HG02852 (cell line): ENCODE results near the gene DCLK1.

ENCODE experiments used
- ATAC-seq: cut with Tn5 transposase; IDR thresholded peaks from one replicate; pipeline ENCODE4 v1.9.1; 2021; ENCODE audit warnings: mild to moderate bottlenecking, moderate library complexity; ENCODE audit not compliant: unreplicated experiment

DCLK1 gene

DNA sequence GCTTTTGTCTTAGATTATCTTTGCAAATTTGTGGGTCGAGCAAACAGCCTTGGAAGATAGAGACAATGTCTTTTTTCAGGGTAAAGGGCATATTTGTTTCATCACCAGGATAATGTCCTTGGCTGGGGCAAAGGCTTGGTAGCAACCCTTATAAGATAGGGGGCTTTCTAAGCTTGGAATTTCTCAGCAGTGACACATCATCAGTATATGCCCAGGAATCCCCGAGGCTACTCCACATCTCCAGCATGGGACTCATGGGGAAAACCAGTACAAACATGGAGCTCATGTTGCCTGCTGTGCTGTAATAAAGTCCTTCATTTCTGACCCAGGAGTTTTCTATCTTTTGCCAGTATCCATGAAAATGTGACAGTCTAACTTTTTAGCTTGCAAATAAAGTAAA, 77.1 kb downstream of the DCLK1 start:
- no peak for ATAC-seq

- no peak for ATAC-seq
Measured at GRCh38 chr13:36051082-36051481, 80.1 kb downstream of the DCLK1 start.

GRCh38 chr13:36046672-36047071, 84.5 kb downstream of the DCLK1 start:
- ATAC-seq: peak; percentile 93

GRCh38 chr13:36038785-36039555, 92.2 kb downstream of the DCLK1 start:
- ATAC-seq: no peak

DNA sequence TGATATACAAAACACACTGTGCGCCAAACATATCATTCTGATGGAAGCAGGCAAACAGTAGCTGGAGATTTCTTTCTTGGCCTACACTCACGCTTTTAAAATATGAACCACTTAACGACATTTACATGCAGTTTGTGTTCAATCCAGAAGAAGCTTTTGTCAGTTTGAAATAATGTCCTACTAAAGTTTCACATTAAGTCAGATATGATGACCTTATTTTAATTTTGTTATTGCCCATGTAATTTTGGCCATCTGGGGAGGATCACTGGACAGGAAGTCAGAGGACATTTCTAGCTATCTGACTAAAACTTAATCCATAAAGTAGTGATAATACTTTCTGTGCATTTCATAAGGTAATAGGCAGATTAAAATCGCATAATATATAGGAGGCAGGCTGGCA, 98.1 kb downstream of the DCLK1 start:
- no peak for ATAC-seq

- no peak for ATAC-seq
Measured at GRCh38 chr13:36031490-36031889, 99.7 kb downstream of the DCLK1 start.

DNA sequence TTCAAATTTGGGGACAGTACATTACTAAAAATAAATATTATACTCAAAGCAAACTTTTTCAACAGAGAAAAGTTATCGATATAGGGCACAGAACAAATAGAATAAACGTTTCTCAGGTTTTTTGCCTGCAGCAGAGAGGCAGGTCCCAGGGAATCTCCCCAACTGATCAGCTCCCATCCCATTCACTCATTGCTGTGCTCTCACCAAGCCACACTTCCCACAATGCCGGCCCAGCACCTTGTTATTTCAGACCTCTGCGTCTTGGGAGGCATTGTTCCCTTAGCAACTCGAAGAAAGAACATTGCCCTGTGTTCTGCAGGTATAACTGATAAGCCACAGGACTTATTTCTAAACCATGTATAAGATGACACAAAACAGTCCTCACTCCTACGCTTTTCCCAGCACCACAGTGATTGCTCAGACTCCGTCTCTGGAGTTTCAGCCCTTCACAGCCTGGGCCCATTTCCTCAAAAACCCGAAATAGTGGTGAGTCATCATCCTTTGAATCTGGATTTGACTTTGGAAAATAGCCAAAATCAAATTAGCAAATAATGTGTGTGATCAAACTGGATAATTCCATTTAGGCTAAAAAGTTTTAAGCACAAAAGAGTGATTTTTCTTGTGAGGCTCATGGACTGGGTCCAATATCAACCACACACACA, 100.4 kb downstream of the DCLK1 start:
- ATAC-seq: no peak

GRCh38 chr13:36029166-36029565, 102.0 kb downstream of the DCLK1 start:
- no peak for ATAC-seq

- ATAC-seq: no peak
Measured at GRCh38 chr13:36028359-36029025, 102.7 kb downstream of the DCLK1 start.

DNA sequence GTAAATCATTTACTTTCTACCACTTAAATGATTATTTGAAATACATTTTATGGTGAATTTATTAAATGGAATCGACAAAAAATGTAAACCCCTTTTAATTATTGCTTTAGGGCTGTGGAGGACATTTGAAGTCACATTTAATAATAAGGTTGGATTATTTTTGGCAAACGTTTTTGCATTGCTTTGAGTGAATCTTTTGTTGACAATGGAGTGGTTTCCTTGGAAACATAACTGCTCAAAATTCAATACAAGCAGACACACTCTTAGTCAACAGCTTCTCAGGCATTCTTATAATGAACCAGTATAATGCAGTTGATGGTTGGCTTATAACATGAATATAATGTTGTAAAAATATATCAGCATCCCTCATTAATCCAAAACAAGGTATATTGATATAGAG, 104.7 kb downstream of the DCLK1 start:
- no peak for ATAC-seq

DNA sequence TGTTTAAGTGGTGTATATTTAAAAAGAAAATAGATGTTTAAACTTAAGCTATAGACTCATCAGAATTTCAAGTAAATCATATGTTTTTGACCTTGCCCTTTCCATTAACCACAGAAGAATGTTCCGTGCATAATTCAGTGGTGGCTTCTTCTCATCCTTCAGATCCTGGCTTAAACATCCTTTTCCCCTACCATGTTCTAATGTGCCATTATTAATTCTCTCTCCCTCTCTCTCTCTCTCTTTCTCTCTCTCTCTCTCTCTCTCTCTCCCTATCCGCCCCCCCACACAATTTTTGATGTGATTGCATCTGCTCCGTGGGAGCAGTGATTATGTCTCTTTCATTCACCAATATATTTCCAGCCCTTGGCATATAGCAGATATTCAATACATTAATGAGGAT, 116.4 kb downstream of the DCLK1 start:
- ATAC-seq: no peak

- ATAC-seq: no peak
Measured at GRCh38 chr13:36006894-36007675, 124.1 kb downstream of the DCLK1 start.

GRCh38 chr13:36006347-36006746, 124.8 kb downstream of the DCLK1 start:
- no peak for ATAC-seq

DNA sequence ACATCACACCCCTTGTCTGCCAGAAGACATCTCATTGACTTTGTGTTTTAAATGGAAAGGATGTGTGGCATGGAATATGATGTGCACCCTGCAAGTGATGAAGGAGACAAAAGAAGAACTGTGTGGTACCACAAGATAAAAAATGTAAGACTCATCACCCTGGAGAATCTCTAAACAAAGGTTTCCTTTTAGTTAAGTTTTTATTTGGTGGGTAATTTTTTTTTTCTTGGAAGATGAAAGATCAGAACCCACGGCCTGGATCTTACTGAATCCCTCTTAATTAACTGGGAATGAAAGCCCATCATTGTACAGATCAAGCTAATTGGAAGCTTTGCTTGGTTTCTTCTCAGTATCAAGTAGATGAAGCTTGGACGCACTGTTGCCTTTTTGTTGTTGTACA, 129.6 kb downstream of the DCLK1 start:
- ATAC-seq: no peak

- no peak for ATAC-seq
Measured at GRCh38 chr13:36000028-36000427, 131.2 kb downstream of the DCLK1 start.

DNA sequence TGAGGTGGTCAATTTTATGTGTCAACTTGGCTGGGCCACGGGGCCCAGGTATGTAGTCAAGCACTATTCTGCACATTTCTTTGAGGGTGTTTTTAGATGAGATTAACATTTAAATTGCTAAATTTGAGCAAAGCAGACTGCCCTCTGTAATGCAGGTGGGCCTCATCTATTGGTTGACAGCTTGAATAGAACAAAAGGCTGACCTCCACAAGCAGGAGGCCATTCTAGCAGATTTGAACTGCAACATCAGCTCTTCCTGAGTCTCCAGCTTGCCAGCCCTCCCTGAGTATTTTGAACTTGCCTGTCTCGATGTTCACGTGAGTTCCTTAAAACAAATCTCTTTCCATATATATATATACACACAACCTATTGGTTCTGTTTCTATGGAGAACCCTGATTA, 134.8 kb downstream of the DCLK1 start:
- ATAC-seq: no peak

- no peak for ATAC-seq
Measured at GRCh38 chr13:35995136-35995535, 136.0 kb downstream of the DCLK1 start.

- ATAC-seq: no peak
Measured at GRCh38 chr13:35994131-35994966, 136.8 kb downstream of the DCLK1 start.

DNA sequence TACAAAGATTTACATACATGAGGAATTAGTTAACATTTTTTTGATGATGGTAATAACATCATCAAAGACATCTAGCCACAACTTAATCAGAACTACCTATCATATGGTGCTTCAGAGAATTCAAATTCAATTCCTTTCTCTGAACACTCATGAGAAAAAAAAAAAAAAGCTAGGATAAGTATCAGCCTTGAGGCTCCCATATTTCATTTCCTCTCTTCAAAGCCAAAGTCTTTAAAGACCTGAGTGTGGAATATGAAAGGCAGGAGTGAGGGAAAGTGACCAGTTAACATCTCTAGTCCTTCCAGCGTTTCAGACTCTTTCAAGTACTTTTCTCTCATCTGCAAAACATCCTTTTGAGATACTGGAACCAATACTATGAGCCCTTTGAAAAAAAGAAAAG, 137.5 kb downstream of the DCLK1 start:
- no peak for ATAC-seq

GRCh38 chr13:35992964-35993363, 138.2 kb downstream of the DCLK1 start:
- peak; percentile 66 for ATAC-seq
